Inflammatory macrophage treated with lipopolysaccharide for 1 hour (primary cell): ENCODE data around the gene SMC1A.
"Not testable (repeated sequence)": the region's sequence is repeated elsewhere in the genome, so short reads cannot be mapped to it uniquely, and the experiment has no call there.

Experiments used
- DNase-seq, 2 donors: peaks; one replicate each; pipeline ENCODE4 v3.0.0-alpha.2; 2020 to 2022

Gene SMC1A

DNA sequence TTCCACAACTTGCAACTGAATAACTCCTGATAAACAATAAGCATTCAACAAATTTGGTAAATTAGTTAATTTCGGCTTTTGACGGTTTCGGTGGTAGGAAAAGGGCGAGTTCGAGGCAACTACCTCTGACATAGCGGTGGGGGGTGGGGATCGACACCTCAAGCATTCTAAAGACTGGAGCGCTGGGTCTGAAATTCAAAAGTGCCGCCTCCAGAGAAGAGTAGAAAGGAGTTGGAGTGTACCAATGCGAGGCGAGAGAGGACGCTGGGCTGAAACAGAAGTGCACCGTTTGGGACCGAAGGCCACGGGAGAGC, 725 bp downstream of the SMC1A start:
- peak in 1 of 2 donors; percentile 33 for DNase-seq

DNA sequence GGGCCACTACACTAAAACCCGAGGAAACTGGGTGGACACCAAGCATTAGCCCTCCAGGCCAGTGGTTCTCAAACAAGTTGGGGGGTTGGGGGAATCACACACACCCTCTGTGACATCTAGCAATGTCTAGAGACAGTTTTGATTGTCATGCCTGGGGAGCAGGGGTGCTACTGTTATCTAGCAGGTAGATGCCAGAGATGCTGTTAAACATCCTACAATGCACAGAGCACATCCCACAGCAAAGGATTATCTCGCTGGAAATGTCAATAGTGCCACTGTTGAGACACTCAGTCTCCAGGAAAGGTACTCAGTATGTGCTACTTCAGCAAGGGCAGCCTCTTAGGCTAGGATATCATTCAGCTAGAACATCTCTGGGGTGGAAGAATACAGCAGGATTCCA, 1.3 kb downstream of the SMC1A start:
- no peak for DNase-seq

DNA sequence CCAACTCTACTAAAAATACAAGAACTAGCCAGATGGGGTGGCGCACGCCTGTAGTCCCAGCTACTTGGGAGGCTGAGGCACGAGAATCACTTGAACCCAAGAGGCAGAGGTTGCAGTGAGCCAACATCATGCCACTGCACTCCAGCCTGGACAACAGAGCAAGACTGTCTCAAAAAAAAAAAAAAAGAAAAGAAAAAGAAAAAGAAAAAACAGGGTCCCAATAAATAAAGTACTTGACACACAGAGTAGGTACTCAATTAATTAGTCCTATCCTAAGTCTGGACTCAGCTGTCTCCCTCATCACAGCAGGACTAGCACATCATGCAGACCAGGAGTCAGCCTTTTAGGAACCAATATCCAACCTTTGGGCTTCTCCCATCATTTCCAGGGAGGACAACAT, 2.1 kb downstream of the SMC1A start:
- DNase-seq = not testable (repeated sequence)

DNA sequence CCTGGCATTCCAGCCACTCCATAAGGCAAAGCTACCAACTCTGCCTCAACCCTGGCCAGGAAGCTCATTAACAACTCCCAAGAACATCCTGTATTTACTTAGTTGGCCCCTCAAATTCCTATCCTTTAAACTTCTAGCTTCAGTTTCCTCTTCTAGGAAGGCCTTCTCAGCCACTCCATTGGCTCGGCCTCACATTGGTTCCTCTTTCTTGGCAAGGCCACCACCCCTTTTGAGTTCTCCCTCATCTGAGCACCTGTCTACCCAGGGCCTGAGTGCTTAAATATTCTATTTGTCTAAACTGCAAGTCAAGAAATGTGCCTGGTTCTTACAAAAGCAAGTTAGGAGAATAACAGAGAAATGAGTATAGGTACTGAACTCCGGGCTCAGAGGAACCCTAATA, 10.0 kb downstream of the SMC1A start:
- no peak for DNase-seq

DNA sequence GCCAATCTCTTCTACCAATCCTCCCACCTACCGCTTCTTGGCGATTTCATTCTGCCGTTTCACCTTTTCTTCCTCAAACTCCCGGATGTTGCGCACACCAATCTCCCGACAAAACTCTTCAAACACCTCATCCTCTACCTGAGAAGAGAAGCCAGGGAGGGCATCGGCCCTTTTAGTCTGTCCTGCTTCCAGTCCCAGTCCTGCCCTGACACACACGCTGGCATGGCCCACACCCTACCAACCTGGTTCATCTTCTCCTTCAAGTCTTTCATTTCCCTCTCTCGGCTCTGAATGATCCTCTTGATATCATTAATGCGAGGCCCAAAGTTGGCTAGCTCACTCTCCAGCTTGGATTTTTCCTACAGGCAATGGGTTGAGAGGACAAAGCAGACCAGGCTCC, 18.9 kb downstream of the SMC1A start:
- no peak for DNase-seq

DNA sequence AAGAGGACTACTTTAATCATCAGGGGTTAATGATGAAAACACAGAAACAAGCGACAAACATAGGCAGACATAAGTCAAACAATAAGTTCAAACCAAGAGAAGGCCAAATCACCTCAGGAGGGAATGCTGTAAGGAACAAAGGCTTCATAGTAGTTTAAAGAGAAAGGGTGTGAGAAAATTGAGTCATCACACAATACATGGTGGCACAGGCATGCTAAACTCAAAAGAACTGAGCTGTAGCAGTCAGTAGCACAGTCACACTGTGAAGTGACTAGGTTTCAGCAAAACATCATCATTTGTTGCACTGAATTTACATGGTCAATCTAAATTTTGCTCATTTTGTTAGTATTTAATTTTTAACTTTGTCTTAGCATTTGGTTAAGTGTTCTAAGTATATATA, 24.2 kb downstream of the SMC1A start:
- no peak for DNase-seq

DNA sequence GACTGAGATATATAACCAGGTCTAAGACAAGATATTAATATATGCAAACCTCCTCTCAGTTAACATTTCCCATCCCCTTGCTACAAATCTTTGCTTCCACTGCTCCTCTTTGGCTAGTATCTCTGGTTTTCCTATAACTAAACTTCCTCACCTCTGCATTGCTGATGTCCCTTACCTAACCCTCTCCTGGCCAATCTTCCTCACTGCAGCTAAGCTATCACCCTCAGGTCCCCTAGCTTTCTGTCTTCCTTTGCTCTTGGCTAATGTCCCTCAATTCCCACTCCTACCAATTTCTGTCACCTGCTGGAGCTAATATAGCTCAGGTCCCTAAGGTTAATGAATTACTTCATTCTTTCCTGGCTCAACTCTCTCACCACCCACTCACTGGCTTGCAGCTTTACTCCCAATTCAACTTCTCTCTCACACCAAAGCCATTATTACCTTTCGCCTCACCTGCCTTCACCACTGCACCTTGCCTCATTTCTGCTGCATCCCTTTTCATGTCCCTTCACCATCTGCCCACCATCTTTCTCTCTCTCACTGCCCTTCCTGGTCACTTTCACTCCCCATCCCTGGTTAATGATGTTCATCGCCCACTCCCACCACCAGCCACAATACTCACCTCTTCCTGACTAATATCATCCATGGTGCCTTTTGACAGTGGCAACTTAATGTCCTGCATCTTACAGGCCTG, 26.7 kb downstream of the SMC1A start:
- no peak for DNase-seq

DNA sequence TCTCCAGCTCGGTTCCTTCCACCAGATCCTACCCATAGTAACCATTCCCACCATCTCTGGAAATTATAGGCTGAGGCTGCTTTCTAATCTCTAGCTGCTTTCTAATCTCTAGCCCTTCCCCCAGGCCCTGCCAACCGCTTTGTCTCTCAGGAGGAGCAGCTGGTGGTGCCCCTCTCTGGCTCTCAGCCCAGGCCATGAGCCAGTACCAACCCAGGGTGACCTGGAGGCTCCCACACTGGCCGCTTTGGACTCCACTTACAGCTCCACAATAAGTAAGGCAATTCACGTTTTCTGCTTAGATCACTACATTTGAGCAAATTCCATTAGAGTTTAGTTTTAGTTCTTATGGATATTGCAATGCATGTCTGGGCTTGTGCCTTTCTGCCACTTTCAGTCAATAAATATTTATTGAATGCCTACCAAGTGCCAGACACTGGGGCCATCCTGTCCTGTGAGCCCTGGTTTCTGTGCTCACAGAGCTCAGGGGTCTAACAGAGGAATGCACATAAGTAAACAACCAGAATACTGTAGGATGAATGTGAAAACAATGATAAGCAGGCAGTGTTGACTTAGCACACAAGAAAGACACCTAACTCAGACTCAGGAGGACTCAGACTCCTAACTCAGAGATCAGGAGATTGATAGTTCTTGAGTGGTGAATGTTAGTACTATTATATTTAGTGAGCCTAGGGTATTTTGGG, 38.9 kb downstream of the SMC1A start:
- no peak for DNase-seq

DNA sequence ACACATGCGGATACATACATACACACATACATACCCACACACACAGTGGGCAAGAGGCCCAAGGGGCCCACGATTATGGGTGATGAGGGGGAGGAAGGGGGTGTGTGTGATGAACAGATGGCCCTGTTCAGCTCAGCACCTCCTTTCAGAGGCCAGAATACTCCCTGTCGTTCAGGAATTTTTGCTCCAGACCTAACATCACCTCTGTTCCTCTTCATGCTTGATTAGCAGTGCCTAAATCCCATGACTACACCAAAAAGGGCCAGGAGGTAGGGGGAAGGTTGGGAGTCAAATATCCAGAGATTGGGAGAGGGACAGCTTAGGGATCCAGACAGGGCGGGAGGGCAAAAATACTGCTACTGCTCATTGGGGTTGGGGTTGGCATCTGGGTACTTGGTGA, 42.7 kb downstream of the SMC1A start:
- no peak for DNase-seq

DNA sequence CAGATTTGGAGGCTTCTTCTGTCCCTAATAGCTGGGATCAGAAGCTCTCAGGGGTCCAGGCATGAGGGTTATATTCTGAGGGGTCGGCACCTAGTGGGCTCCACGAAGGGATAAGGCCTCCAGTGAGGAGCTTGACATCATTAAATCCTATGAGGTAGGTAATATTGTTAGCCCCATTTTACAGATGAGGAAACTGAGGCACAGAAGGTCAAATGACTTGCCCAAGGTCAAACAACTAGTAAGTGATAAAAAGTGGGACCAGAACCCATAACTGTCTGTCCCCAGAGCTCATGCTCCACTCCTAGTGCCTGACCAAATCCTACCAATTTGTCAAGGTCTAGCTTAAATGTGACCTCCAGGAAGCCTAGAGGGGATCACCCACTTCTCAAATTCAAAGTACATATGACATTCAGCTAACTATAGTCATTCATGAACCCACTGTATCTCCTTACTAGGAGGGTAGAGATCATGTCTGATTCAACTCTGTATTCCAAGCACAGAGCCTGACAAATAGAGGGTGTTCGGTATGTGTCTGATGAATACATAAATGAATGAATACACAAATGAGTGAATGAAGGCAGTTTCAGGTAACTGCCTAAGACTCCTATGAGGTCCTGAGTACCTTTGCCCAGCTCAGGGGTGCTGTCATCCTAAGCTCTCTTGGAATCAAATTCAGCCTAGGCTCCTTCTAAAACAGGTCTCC, 43.3 kb downstream of the SMC1A start:
- DNase-seq = no peak

DNA sequence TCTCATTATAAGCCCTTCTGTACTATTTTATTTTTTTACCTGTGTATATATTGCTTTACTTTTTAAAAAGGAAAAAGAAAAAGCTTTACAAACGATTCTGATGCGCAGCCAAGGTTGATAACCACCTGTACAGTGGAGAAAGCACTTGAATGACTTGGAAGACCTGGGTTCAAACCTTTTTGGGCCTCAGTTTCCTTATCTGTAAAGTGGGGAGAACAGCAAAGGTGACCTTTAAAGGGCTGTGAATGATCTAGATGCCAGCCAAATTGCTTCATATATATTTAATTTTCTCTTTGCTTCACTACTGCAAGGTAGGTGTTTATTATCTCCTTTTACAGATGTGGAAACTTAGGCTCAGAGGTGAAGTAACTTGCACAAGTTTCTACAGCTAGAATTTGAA, 45.0 kb downstream of the SMC1A start:
- DNase-seq = no peak

DNA sequence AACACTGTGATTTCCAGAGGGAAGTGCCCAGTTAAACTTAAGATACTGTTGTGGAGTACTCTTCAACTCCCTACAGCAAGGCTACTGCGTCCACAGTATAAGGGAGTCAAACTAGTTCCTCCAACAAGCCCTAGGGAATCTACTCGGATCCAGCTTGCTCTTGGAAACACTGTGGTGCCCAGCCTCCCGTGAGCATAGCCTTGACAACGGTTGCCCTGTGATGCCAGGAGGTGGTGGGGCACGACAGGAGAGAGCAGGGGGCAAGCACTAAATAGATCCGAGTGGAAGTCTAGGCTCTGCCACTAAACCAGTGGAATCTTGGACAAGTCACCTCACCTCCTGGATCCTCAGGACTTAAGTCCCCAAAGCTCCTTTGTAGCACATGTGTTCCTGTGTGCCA, 45.6 kb downstream of the SMC1A start:
- no peak for DNase-seq

DNA sequence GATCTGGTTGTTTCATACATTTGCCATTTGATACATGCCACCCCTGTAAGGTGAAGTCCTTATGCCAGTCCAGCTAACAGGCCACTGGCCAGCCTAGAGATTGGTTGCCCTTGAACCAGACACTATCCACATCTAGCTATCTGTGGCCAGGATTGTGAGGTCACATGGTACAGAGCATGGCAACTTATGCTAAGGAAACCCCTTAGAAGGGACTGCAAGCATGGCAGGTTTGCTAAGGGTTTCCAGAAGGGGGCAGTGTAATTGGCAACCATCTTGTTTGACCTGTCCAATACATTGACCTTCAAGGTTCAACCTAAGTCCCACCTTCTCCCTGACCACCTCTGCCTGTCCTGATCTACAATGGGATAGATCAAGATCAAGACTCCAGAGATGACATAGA, 47.5 kb downstream of the SMC1A start:
- DNase-seq = no peak

DNA sequence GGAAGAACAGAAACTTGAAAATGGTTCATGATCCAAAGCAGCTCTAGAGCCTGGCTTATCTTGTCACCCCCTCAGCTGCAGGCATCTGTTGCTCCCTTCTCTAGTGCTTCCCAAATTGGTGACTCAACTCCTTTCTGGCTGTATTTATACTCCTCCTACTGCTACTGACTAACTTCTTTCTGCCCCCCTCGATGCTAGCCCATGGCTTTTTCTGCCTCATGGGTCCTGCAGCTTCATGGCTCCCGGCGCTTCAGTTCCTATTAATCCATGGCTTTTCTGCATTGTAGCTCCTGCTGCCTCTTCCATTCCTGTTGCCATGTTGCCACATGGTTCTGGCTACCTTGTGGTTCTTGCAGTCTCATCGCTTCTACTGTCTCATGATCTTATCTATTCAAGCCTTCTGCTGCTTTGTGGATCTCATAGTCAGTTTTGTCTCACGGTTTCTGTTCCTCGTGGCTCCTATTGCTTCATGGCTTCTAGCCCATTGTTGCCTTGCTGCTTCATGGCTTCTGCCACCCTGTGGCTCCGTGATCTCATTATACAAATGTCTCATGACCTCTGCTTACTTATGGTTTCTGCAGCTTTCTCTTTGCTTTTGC, 48.1 kb downstream of the SMC1A start:
- peak; percentile 55 to 80 for DNase-seq

DNA sequence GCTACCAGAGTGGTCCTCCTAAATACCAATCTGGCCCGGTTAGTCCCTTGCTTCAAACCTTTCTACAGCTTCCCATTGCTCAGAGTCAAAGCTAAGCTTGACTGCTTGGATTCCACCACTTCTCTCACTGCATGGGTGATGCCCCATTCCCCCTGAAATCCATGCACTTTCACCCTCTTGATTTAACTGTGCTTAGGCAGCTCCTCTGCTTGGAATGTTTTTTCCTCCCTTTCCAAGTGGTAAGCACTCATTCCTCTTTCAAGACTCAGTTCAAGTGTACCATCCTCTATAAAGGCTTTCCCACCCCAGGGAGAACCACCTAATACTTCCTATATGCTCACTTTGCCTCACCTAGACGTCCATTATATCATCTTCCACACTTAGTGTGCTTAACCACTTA, 49.1 kb downstream of the SMC1A start:
- no peak for DNase-seq

DNA sequence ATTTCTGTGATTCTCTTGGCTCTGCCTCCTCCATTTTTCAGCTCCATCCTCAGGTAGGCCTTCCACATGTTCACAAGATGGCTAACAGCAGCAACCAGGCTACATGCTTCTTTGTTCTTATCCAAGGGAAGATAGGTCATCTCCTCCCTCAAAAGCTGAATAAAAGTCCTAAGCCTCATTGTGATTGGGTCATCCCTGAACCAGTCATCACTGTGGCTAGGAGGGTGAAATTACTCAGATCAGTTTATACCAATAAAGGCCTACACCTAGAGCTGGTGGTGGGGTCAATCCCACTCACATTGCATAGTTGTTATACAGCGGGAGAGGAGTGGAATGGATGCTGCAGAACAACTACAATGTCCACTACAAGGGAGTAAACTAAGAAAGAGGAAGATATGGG, 56.0 kb downstream of the SMC1A start:
- DNase-seq = not testable (repeated sequence)

DNA sequence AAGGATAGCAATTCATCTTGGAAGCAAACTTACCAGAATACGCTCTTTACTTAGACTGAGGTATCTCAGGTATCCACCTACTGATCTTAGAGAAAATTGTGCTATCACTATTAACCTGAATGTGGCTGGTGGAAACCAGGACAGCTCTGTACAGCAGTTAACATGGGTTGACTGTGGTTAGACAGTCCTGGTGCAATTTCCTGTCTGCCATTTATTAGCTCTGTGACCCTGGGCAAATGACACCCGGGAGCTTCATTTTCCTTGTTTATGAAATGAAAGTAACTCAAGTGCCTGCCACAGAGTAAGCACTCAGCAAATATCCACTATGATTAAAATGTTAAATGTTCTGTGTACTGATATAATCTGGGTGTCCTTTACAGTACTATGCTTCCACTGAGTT, 60.0 kb downstream of the SMC1A start:
- DNase-seq = peak; percentile 28 to 38

DNA sequence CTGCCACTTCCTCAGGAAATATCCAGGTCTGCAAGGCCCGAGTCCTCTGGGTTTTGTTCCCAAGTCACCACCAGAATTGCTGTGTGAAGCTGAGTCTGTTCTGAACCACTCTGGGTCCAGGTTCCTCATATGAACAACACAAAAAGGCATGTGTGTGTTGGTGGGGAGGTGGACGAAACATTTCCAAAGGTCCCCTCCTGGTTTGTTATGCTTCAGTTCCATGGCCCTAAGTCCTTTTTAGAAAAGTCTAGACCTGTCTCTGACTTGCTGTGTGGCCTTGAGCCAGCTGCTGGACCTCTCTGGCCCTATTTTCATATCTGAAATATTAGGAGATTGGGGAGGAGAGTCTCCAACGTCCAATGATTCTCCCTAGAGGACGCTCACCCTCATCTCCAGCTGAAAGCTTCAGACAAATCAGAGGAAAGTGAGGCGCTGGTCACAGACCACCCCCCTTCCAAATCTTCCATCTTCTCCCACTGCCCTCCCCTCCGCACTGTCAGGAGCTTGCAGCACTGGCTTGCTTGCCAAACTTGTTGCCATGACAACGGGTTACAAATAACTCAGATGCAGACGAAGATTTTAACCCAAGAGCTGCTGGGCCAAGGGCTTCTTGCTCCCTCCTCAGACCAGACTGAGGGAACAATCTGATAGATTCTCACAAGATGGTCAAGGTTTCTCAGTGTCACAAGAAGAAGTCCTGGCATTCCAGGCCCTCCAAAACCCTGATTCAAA, 64.5 kb downstream of the SMC1A start:
- no peak for DNase-seq

DNA sequence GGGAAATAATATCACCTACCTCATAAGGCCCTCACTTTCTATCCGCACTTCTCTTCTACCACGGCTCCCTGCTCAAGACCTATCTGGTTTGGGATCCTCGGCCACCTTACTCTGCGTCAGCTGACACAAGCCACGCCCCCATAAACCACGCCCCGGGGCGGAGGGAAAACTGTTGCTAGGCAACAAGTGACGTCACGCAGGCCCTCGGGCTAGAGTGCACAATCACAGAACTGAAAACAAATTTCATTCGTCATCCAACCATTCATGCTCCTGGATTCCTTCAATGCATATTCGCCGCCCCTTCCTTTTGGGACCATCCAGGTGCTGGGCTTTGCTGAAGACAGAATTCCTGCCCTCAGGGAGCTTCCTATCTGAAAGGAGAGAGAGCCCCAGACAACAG, 66.3 kb downstream of the SMC1A start:
- peak in 1 of 2 donors; percentile 34 for DNase-seq

DNA sequence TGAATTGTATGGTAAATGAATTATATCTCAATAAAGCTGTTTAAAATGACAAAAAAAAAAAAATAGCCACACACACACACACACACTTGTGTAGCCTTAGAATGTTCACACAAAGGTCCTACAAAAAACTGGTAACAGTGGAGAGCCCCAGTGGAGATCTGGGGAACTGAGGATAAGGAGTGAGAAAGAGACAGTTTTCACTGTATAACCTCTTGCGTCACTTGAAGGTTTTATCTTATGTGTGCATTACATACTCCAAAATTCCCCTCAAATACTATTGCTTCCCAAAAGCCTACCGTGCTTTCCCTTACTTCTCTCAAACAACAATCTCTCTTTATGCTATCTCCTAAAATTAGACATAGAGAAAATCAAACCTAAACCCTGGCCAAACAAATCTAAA, 67.8 kb downstream of the SMC1A start:
- DNase-seq = peak; percentile 1 to 26

DNA sequence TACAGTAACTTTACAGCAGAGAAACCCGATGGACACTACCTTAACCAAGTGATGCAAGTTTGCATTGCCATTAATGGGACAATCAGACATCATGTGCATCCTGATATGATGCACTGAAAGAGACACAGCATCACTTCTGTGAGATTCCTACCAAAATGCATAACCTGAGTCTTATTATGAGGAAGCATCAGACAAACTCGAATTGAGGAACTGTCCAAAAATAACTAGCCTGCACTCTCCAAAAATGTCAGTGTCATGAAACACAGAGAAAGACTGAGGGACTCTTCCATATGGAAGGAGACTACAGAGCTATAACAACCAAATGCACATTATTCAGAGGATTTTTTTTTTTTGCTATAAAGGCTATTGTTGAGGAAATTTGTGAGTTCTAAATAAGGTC, 74.5 kb downstream of the SMC1A start:
- DNase-seq = no peak

DNA sequence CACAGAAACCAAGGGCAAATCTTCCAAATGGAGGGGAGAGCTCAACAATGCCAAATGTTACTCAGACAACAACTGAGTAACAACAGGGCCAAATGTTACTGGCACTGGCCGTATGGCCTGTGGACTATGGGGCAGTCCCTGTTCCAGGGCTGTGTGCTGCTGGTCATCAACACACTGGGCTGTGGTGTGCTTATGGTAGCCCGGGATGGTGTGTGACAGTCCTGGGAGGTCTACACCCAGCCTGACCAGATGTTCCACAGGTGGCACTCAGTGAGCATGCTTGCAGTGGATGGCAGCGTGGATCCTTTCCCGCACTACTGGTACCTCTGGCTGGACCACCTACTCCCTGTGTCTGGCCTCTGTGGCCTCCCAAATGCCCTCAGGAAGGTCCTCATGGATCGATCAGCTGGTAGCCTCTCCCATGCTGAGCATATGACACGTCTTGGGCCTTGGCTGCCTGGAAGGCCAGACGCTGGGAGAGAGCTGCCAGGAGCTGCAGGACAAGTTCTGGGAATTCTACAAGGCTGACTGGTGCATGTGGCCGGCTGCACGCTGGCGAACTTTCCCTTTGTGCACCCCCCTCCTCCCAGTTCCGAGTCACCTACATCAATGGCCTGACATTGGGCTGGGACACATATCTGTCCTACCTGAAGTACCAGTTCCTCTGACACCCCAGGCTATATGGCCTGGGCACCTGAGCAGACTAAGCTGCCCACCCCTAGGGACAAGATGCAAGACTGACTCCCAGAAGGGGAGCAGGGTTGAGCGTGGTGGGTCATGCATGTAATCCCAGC, 81.4 kb downstream of the SMC1A start:
- no peak for DNase-seq
